ENCODE data around the gene ALKBH6. TPM values are rescaled to one million over a fixed set of nuclear protein-coding genes. Genes with fewer than 3 reads are reported as not detected.

Gene ALKBH6
- total and polyA plus RNA-seq, 2 of the 8 experiments (the other 6 are each of a cell fraction or from before 2014, with no cell fraction given): 19.2 to 33.3 TPM

DNA sequence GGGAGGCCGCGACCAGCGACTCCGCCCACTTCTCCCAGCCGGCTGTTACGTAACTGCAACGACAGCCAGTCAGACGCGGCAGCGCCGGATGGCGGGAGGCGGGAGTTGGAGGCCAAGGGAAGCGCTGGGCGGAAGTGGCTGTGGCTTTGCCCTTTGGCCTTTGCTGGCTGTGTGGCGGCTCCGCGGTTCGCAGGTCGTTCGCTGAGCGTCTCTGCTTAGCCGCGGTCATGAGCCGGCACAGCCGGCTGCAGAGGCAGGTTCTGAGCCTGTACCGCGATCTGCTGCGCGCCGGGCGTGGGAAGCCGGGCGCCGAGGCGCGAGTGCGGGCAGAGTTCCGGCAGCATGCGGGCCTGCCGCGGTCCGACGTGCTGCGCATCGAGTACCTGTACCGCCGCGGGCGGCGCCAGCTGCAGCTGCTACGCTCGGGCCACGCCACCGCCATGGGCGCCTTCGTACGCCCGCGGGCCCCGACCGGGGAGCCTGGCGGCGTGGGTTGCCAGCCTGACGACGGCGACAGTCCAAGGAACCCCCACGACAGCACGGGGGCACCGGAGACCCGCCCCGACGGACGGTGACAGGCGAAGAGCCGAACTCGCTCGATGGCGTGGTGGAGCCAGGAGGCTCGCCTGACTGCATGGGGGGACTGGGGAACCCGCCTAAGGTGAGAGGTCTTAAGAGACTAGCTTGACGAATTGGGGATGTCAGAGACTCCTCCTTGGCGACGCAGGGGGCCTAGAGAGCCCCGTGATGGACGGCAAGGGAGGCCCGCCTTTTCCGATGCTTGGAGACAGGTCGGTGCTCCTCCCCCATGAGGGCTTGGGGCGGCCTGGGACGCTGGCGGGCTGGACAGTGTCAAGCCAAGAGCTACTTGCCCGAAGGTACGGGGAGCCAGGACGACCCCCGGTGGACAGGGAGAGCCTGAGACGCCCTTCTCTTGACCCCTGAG lies 18.7 kb downstream of the ALKBH6 start, which contains the start of gene SDHAF1 (continued):
- TF ChIP-seq RNF2 (IDR thresholded peaks at IDR 0.05; ENCODE audit: borderline replicate concordance, low read depth, low read length, missing control alignments, poor library complexity, severe bottlenecking) (no peak), SIX5 (IDR thresholded peaks at IDR 0.05; ENCODE audit: low read depth, low read length) (no peak), CHD1 (IDR thresholded peaks at IDR 0.05; ENCODE audit: low read depth, low read length) (no peak), RAD21 (IDR thresholded peaks at IDR 0.05 in 1 of 2, conservative IDR thresholded peaks at IDR 0.05 in 1 of 2; ENCODE audit: low read depth in 2 of 2, low read length in 2 of 2) (peak in 1 of 2 experiments; percentile 23; a peak in 1 of 4 replicates), BCL11A (IDR thresholded peaks at IDR 0.05; ENCODE audit: low read depth in 2 of 2, low read length in 2 of 2) (no peak), EP300 (IDR thresholded peaks at IDR 0.05; ENCODE audit: borderline replicate concordance in 1 of 2, low read depth in 2 of 2, low read length in 2 of 2) (no peak), CEBPB (IDR thresholded peaks at IDR 0.05; ENCODE audit: low read depth, low read length) (peak; percentile 92), JUN (IDR thresholded peaks at IDR 0.05; ENCODE audit: low read depth, low read length) (no peak), POLR2A (IDR thresholded peaks at IDR 0.05; ENCODE audit: control extremely low read depth in 1 of 2, low read depth in 2 of 2, low read length in 2 of 2) (no peak), HDAC6 (IDR thresholded peaks at IDR 0.05; ENCODE audit: low read depth, low read length) (no peak), ZNF274 (IDR thresholded peaks at IDR 0.05; ENCODE audit: borderline replicate concordance, extremely low read depth, low read length) (no peak), ASH2L (IDR thresholded peaks at IDR 0.05; ENCODE audit: low read length) (peak; percentile 84), CBX5 (IDR thresholded peaks at IDR 0.05; ENCODE audit: low read depth, low read length) (no peak), TCF12 (IDR thresholded peaks at IDR 0.05; ENCODE audit: low read depth, low read length) (no peak), JUND (IDR thresholded peaks at IDR 0.05; ENCODE audit: low read length) (no peak), TAF7 (optimal IDR thresholded peaks at IDR 0.05; ENCODE audit: borderline replicate concordance, low read depth, low read length) (peak; percentile 30), EZH2 (IDR thresholded peaks at IDR 0.05; ENCODE audit: low read depth, low read length, severe bottlenecking) (no peak)
- TF ChIP-seq, protein P1, sequence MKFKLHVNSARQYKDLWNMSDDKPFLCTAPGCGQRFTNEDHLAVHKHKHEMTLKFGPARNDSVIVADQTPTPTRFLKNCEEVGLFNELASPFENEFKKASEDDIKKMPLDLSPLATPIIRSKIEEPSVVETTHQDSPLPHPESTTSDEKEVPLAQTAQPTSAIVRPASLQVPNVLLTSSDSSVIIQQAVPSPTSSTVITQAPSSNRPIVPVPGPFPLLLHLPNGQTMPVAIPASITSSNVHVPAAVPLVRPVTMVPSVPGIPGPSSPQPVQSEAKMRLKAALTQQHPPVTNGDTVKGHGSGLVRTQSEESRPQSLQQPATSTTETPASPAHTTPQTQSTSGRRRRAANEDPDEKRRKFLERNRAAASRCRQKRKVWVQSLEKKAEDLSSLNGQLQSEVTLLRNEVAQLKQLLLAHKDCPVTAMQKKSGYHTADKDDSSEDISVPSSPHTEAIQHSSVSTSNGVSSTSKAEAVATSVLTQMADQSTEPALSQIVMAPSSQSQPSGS (IDR thresholded peaks at IDR 0.05; ENCODE audit: low read length): no peak
- TF ChIP-seq, protein P2, sequence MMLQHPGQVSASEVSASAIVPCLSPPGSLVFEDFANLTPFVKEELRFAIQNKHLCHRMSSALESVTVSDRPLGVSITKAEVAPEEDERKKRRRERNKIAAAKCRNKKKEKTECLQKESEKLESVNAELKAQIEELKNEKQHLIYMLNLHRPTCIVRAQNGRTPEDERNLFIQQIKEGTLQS (IDR thresholded peaks at IDR 0.05; ENCODE audit: insufficient read depth, low read depth, low read length): no peak
- TF ChIP-seq, protein P3, sequence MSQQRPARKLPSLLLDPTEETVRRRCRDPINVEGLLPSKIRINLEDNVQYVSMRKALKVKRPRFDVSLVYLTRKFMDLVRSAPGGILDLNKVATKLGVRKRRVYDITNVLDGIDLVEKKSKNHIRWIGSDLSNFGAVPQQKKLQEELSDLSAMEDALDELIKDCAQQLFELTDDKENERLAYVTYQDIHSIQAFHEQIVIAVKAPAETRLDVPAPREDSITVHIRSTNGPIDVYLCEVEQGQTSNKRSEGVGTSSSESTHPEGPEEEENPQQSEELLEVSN (IDR thresholded peaks at IDR 0.05): peak; percentile 63
